Measurements from ENCODE around the gene SPOCK2.
"Not testable (repeated sequence)": the region's sequence is repeated elsewhere in the genome, so short reads cannot be mapped to it uniquely, and the experiment has no call there.

The SPOCK2 gene

GRCh38 chr10:72108830-72109635 lies 20.7 kb upstream of the SPOCK2 start:
- no peak for DNase-seq (ENCODE audit: low spot score)
- no peak overlapping the region for H3K27ac ChIP-seq

GRCh38 chr10:72108004-72108370 lies 19.6 kb upstream of the SPOCK2 start:
- DNase-seq (ENCODE audit: low spot score); H3K27ac ChIP-seq: not testable (repeated sequence)
- CTCF ChIA-PET, result interaction anchor here (1.2 kb wide), 1 partner anchor 35 kb away, joined by 3 read pairs; no protein-coding TSS in a partner anchor
- POLR2A ChIA-PET (ENCODE audit: low non-redundant PET), result interaction anchor here (0.6 kb wide), 1 partner anchor 17 kb away, joined by 4 read pairs; no protein-coding TSS in a partner anchor

More at GRCh38 chr10:72108830-72109635, 20.7 kb upstream of the SPOCK2 start:
- ChIA-PET POLR2A (ENCODE audit: low non-redundant PET) (no interaction called here), CTCF (interaction anchor here (0.6 kb wide), 2 partner anchors 22 to 32 kb away, joined by 3 to 4 read pairs; no protein-coding TSS in a partner anchor)
- TF ChIP-seq CTCF (conservative IDR thresholded peaks at IDR 0.05; ENCODE audit: low read depth), result no peak

GRCh38 chr10:72107325-72108003 lies 19.1 kb upstream of the SPOCK2 start:
- CTCF ChIA-PET, result interaction anchor here (1.2 kb wide), 1 partner anchor 34 kb away, joined by 3 read pairs; no protein-coding TSS in a partner anchor
- POLR2A ChIA-PET (ENCODE audit: low non-redundant PET), result interaction anchor here (0.6 kb wide), 1 partner anchor 17 kb away, joined by 4 read pairs; no protein-coding TSS in a partner anchor
- DNase-seq (ENCODE audit: low spot score), result peak; percentile 85
- H3K27ac ChIP-seq, result no peak overlapping the region
- TF ChIP-seq CTCF (conservative IDR thresholded peaks at IDR 0.05; ENCODE audit: low read depth), result no peak

GRCh38 chr10:72106896-72107295 lies 18.5 kb upstream of the SPOCK2 start:
- no peak overlapping the region for H3K27ac ChIP-seq
- CTCF ChIA-PET, result interaction anchor here (0.6 to 0.7 kb wide), 2 partner anchors 111 to 113 kb away, joined by 3 read pairs; no protein-coding TSS in a partner anchor
- no peak for TF ChIP-seq CTCF (conservative IDR thresholded peaks at IDR 0.05; ENCODE audit: low read depth)
- POLR2A ChIA-PET (ENCODE audit: low non-redundant PET), result no interaction called here
- no peak for DNase-seq (ENCODE audit: low spot score)

GRCh38 chr10:72106154-72106849 lies 18.0 kb upstream of the SPOCK2 start:
- POLR2A ChIA-PET (ENCODE audit: low non-redundant PET), result no interaction called here
- CTCF ChIA-PET, result interaction anchor here (0.6 to 1.0 kb wide), 3 partner anchors 36 to 114 kb away, joined by 3 to 7 read pairs (median 3); no protein-coding TSS in a partner anchor

GRCh38 chr10:72105710-72106109 lies 17.4 kb upstream of the SPOCK2 start:
- TF ChIP-seq CTCF (conservative IDR thresholded peaks at IDR 0.05; ENCODE audit: low read depth), result no peak

More at GRCh38 chr10:72106154-72106849, 18.0 kb upstream of the SPOCK2 start:
- no peak for TF ChIP-seq CTCF (conservative IDR thresholded peaks at IDR 0.05; ENCODE audit: low read depth)
- no peak for DNase-seq (ENCODE audit: low spot score)
- no peak overlapping the region for H3K27ac ChIP-seq

More at GRCh38 chr10:72105710-72106109, 17.4 kb upstream of the SPOCK2 start:
- CTCF ChIA-PET, result interaction anchor here (1.0 kb wide), 1 partner anchor 36 kb away, joined by 7 read pairs; no protein-coding TSS in a partner anchor
- no peak overlapping the region for H3K27ac ChIP-seq
- no peak for DNase-seq (ENCODE audit: low spot score)
- POLR2A ChIA-PET (ENCODE audit: low non-redundant PET), result no interaction called here

All from RWPE1 (cell line).